Heart right ventricle (tissue), 16 donors: ENCODE measurements around the gene ERN2. TPM values are rescaled to one million over a fixed set of nuclear protein-coding genes. Genes with fewer than 3 reads are reported as not detected.
"Not testable (repeated sequence)": the region's sequence is repeated elsewhere in the genome, so short reads cannot be mapped to it uniquely, and the experiment has no call there.

Source experiments
- ATAC-seq, 8 donors: fragments of 200-7000 bp; cut with Tn5 transposase; one replicate each; pipeline ENCODE4 v1.9.1; 2020; ENCODE audit warnings: mild to moderate bottlenecking in 8 of 8, moderate library complexity in 8 of 8, moderate number of reproducible peaks in 1 of 8
- DNase-seq, 2 donors: peaks; one replicate each; pipeline ENCODE4 v3.0.0-alpha.2; 2020
- H3K27ac ChIP-seq, 10 donors: fragments of 200-600 bp; sonication (generic) in 2 of 10; one replicate each; pipeline versions ENCODE4 v1.5.0 to v1.8.0; 2020 to 2022; ENCODE audit warnings: mild to moderate bottlenecking in 3 of 10
- H3K27me3 ChIP-seq, 7 donors: fragments of 200-600 bp; one replicate each; pipeline ENCODE4 v1.8.0; 2021 to 2022; ENCODE audit warnings: mild to moderate bottlenecking in 2 of 7
- H3K36me3 ChIP-seq, 9 donors: fragments of 200-600 bp; sonication (generic) in 1 of 9; one replicate each; pipeline versions ENCODE4 v1.5.0 to v1.8.0; 2020 to 2022; ENCODE audit warnings: mild to moderate bottlenecking in 2 of 9
- H3K4me1 ChIP-seq, 9 donors: fragments of 200-600 bp; sonication (generic) in 1 of 9; one replicate each; pipeline versions ENCODE4 v1.5.0 to v1.8.0; 2020 to 2022; ENCODE audit warnings: mild to moderate bottlenecking in 4 of 9
- H3K4me3 ChIP-seq, 10 donors: fragments of 200-600 bp; sonication (generic) in 2 of 10; one replicate each; pipeline versions ENCODE4 v1.5.0 to v1.8.0; 2020 to 2022; ENCODE audit warnings: mild to moderate bottlenecking in 7 of 10, moderate library complexity in 2 of 10
- H3K9me3 ChIP-seq, 11 donors: fragments of 200-600 bp in 10 of 11; sonication (generic) in 2 of 11; one replicate each; pipeline versions ENCODE4 v1.5.0 to v1.8.0; 2013 to 2022; ENCODE audit warnings: mild to moderate bottlenecking in 2 of 11, control low read depth in 1 of 11, moderate library complexity in 1 of 11
- CTCF ChIP-seq, 9 donors: fragments of 200-600 bp; sonication (generic) in 2 of 9; IDR thresholded peaks; one replicate each; pipeline versions ENCODE4 v1.5.0 to v1.8.0; 2021 to 2022; ENCODE audit warnings: antibody characterized with exemption in 9 of 9, mild to moderate bottlenecking in 5 of 9, moderate library complexity in 1 of 9
- WGBS, 2 donors: extraction: QIAGEN DNeasy Blood & Tissue Kit; methylation state at CpG; one replicate each; pipeline ENCODE4 v1.1.7; 2013; ENCODE audit warnings: inconsistent platforms in 1 of 2; 5-methylcytosine and 5-hydroxymethylcytosine counted together
- intact Hi-C, 10 donors: fragments of 100-400 bp; cut with DNase I; formaldehyde crosslinking; loops; one replicate each; pipeline versions ENCODE4 v1.11.1 to v1.14.2; 2022
- polyA plus RNA-seq, 2 donors: library from polyadenylated mRNA; stranded (reverse); fragments of 200-250 nt; gene quantifications; one replicate each; pipeline ENCODE4 v1.2.3, GENCODE V29; 2013
- total RNA-seq, 10 donors: library from RNA; stranded (reverse); fragmentation: NEBNext Ultra II Directional in 3 of 10; extraction: Animal tissue kit (Norgen Biotek cat#: 25700) in 3 of 10; gene quantifications; one replicate each; pipeline versions ENCODE4 v1.2.1 to v1.2.4, GENCODE V29; 2021 to 2023
- donor health status: Arrhythmogenic right ventricular cardiomyopathy.
- donor health status: ischemic (EF 13 %, LVEDD 7.1; RV severe dilation, severe dysfunction).
- donor health status: healthy with polysubstance abuse.
- donor health status: DM: no; HTN: yes; CAD: no.
- donor health status: DM: no; HTN: no; CAD: no.
- donor health status: ischemic (EF 25% LVEDD 6.9; RV normal size, moderate dysfunction).
- donor health status: ischemic (EF 25% LVEDD 5.7; RV mildly dilated, moderate dysfunction).
- donor health status: healthy.
- donor health status: DM: yes; HTN: yes; CAD: no.
- donor health status: Ischemic cardiomyopathy.
- donor health status: ischemic (EF 35%, LVEDD 5.7; RV mildly dilated, moderate dysfunction).
- donor health status: nonischemic (EF 11% LVEDD 7.7; RV severe dilation, severe dysfunction).
- donor health status: DM: yes; HTN: yes; CAD: no.
- donor health status: PGD.
- donor health status: ischemic (EF 29% LVEDD 5.4; RV normal size, mild dysfunction).
- donor health status: nonischemic (EF 23%, LVEDD 6.1; RV moderate dilation, normal function).

ERN2 gene
- total and polyA plus RNA-seq, 12 donors: 0.32 to 0.34 TPM; not detected in 10

- no peak for TF ChIP-seq CTCF (IDR thresholded peaks at IDR 0.05)
- H3K27ac ChIP-seq: no peak overlapping the region
- no peaks in the 10 kb centered on the region for H3K4me1 ChIP-seq
- 76 to 83% methylated on average over 4 of the region's 4 CpGs for WGBS, 2 donors
- DNase-seq: no peak
- no peak for ATAC-seq
- intact Hi-C loops: no loop called here
- H3K4me3 ChIP-seq: no peak overlapping the region
- H3K27me3 ChIP-seq: peaks cover 0 to 30% (median 14%) of the 10 kb centered on the region in 7 donors
- peaks cover 0 to 14% (median 0%) of the 10 kb centered on the region in 11 donors for H3K9me3 ChIP-seq
- no peaks in the 10 kb centered on the region for H3K36me3 ChIP-seq
Observed at GRCh38 chr16:23745263-23745662, 32.2 kb upstream of the ERN2 start.

- DNase-seq (no peak), ATAC-seq (no peak)
- WGBS, 2 donors: 27 to 30% methylated on average over 4 of the region's 4 CpGs
- no peaks in the 10 kb centered on the region for H3K4me1 ChIP-seq
- H3K9me3 ChIP-seq: peaks cover 0 to 14% (median 0%) of the 10 kb centered on the region in 11 donors
- peaks cover 0 to 49% (median 25%) of the 10 kb centered on the region in 7 donors for H3K27me3 ChIP-seq
- no peak for TF ChIP-seq CTCF (IDR thresholded peaks at IDR 0.05)
- no peak overlapping the region for H3K27ac ChIP-seq
- intact Hi-C loops: loop anchor here in 1 of 10 donors (5.0 kb wide), 1 partner anchor 270 kb away; no protein-coding TSS in a partner anchor
- H3K36me3 ChIP-seq: no peaks in the 10 kb centered on the region
- no peak overlapping the region for H3K4me3 ChIP-seq
Observed at GRCh38 chr16:23742766-23743165, 29.7 kb upstream of the ERN2 start.

- no peak for ATAC-seq
- WGBS, 2 donors: 46 to 49% methylated on average over 2 of the region's 2 CpGs
Observed at GRCh38 chr16:23741675-23742303, 28.8 kb upstream of the ERN2 start.

GRCh38 chr16:23739516-23739915 is 26.5 kb upstream of the ERN2 start:
- TF ChIP-seq CTCF (IDR thresholded peaks at IDR 0.05): no peak
- DNase-seq (no peak), ATAC-seq (no peak)
- Histone ChIP-seq H3K9me3 (no peaks in the 10 kb centered on the region), H3K27me3 (peaks cover 0 to 48% (median 16%) of the 10 kb centered on the region in 7 donors), H3K36me3 (no peaks in the 10 kb centered on the region), H3K4me1 (no peaks in the 10 kb centered on the region), H3K27ac (no peak overlapping the region), H3K4me3 (no peak overlapping the region)
- intact Hi-C loops: loop anchor here in 7 of 10 donors (5.0 to 10.0 kb wide), 3 partner anchors 273 to 298 kb away; no protein-coding TSS in a partner anchor
- WGBS, 2 donors: 49 to 71% methylated on average over 1 of the region's 1 CpG

More at GRCh38 chr16:23741675-23742303, 28.8 kb upstream of the ERN2 start:
- Histone ChIP-seq H3K4me1 (no peaks in the 10 kb centered on the region), H3K9me3 (peaks cover 0 to 8% (median 0%) of the 10 kb centered on the region in 11 donors), H3K4me3 (no peak overlapping the region), H3K36me3 (no peaks in the 10 kb centered on the region), H3K27me3 (peaks cover 0 to 49% (median 25%) of the 10 kb centered on the region in 7 donors), H3K27ac (no peak overlapping the region)
- DNase-seq: no peak
- intact Hi-C loops: loop anchor here in 1 of 10 donors (5.0 kb wide), 1 partner anchor 271 kb away; no protein-coding TSS in a partner anchor
- TF ChIP-seq CTCF (IDR thresholded peaks at IDR 0.05): no peak

- not testable (repeated sequence) for ATAC-seq, H3K4me3 ChIP-seq, H3K4me1 ChIP-seq, H3K9me3 ChIP-seq, H3K27ac ChIP-seq, DNase-seq, H3K36me3 ChIP-seq
- peaks cover 0 to 38% (median 16%) of the 10 kb centered on the region in 7 donors for H3K27me3 ChIP-seq
- intact Hi-C loops: loop anchor here in 7 of 10 donors (5.0 to 10.0 kb wide), 3 partner anchors 275 to 300 kb away; no protein-coding TSS in a partner anchor
- WGBS, 2 donors: 83 to 90% methylated on average over 1 of the region's 1 CpG
Observed at GRCh38 chr16:23737423-23738028, 24.5 kb upstream of the ERN2 start.
